ENCODE results near the gene NYNRIN.

DNA sequence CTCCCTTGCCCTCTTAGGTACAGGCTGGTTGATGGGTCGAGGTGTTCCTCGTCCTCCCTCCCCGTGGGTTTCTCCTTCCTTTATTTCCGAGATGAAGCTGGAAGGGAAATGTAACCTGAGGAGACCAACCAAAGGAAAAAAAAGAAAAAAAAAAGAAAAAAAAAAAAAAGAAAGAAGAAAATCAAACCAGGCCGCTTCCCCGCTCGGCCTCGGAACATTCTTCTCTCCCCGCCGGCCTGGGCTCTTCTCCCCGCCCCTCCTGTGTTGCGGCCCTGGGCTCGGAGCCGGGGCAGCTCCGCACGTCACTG, 32.4 kb upstream of the NYNRIN start:
- TF ChIP-seq, protein P1, sequence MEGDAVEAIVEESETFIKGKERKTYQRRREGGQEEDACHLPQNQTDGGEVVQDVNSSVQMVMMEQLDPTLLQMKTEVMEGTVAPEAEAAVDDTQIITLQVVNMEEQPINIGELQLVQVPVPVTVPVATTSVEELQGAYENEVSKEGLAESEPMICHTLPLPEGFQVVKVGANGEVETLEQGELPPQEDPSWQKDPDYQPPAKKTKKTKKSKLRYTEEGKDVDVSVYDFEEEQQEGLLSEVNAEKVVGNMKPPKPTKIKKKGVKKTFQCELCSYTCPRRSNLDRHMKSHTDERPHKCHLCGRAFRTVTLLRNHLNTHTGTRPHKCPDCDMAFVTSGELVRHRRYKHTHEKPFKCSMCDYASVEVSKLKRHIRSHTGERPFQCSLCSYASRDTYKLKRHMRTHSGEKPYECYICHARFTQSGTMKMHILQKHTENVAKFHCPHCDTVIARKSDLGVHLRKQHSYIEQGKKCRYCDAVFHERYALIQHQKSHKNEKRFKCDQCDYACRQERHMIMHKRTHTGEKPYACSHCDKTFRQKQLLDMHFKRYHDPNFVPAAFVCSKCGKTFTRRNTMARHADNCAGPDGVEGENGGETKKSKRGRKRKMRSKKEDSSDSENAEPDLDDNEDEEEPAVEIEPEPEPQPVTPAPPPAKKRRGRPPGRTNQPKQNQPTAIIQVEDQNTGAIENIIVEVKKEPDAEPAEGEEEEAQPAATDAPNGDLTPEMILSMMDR (IDR thresholded peaks at IDR 0.05): no peak
- TF ChIP-seq POLR2A (IDR thresholded peaks at IDR 0.05): no peak
